HepG2 (cell line): ENCODE data around the gene TSPAN5. TPM values are rescaled to one million over a fixed set of nuclear protein-coding genes. Genes with fewer than 3 reads are reported as not detected.

Source experiments
- ATAC-seq: fragments of 200-7000 bp; cut with Tn5 transposase; 3 replicates; pipeline ENCODE4 v1.9.1; 2020; ENCODE audit warnings: mild to moderate bottlenecking, moderate library complexity
- BruUV-seq: library from RNA; stranded (reverse); fragments of 400-500 nt; replicated peaks from 2 replicates; lab custom pipeline; 2021; lab: Mats Ljungman, UMichigan
- CTCF ChIA-PET: fragments of 300-600 bp; formaldehyde crosslinking; extraction: SDS; loops from one replicate; lab custom pipeline; 2021; ENCODE audit warnings: low total read pairs, inconsistent platforms, low intra/inter-chr PET ratio; lab: Yijun Ruan, JAX
- POLR2A ChIA-PET: fragments of 350-600 bp; sonication (Branson Sonifier 250); formaldehyde crosslinking; loops from one replicate; lab custom pipeline; 2020; ENCODE audit warnings: antibody characterized with exemption, inconsistent platforms; lab: Yijun Ruan, JAX
- DNase-seq: peaks from one replicate; pipeline ENCODE4 v3.0.0-alpha.2; 2015; ENCODE audit warnings: low spot score
- FAIRE-seq: peaks from 3 replicates; lab custom pipeline; 2011; peaks lifted over from hg19 to GRCh38; lab: Jason Lieb, UNC
- H2AFZ ChIP-seq: one replicate; pipeline ENCODE4 v1.6.1; 2011; ENCODE audit warnings: low read length, inconsistent platforms
- H3K27ac ChIP-seq: fragments of 300-600 bp; 3 replicates; pipeline ENCODE4 v1.8.0; 2011; ENCODE audit warnings: mixed run types, mild to moderate bottlenecking, mixed read lengths, low read length, inconsistent platforms; ENCODE audit not compliant: insufficient read depth; ENCODE audit errors: extremely low read length
- H3K27me3 ChIP-seq, 2 experiments: fragments of 200-600 bp in 1 of 2; 2 replicates in 1 of 2; 3 replicates in 1 of 2; pipeline versions ENCODE4 v1.6.0 to v1.8.0; 2011; ENCODE audit warnings: low read length in 2 of 2, mild to moderate bottlenecking in 2 of 2, moderate library complexity in 2 of 2, inconsistent platforms in 1 of 2; ENCODE audit not compliant: insufficient read depth in 2 of 2, control insufficient read depth in 1 of 2
- H3K36me3 ChIP-seq, 2 experiments: fragments of 200-600 bp in 1 of 2; replicated peaks in 1 of 2; 2 replicates in 1 of 2; 3 replicates in 1 of 2; pipeline versions ENCODE4 v1.5.1 to v1.8.0; 2011; ENCODE audit warnings: low read length in 2 of 2, inconsistent platforms in 1 of 2; ENCODE audit not compliant: insufficient read depth in 2 of 2, control insufficient read depth in 1 of 2
- H3K4me1 ChIP-seq: 2 replicates; pipeline ENCODE4 v1.5.1; 2012; ENCODE audit warnings: low read length, inconsistent platforms; ENCODE audit not compliant: insufficient read depth
- H3K4me2 ChIP-seq: 2 replicates; pipeline ENCODE4 v1.6.0; 2011; ENCODE audit warnings: low read depth, low read length, inconsistent platforms
- H3K4me3 ChIP-seq, 3 experiments: fragments of 200-600 bp in 1 of 3; sonication (generic), shearing (Covaris generic) in 1 of 3; replicated peaks in 1 of 3; 2 replicates each; pipeline ENCODE4 v1.5.1; 2011 to 2016; ENCODE audit warnings: low read length in 3 of 3, inconsistent platforms in 2 of 3, low read depth in 2 of 3, mild to moderate bottlenecking in 2 of 3, control low read depth in 1 of 3, mixed read lengths in 1 of 3; ENCODE audit not compliant: insufficient read depth in 1 of 3
- H3K79me2 ChIP-seq: one replicate; pipeline ENCODE4 v1.6.1; 2011; ENCODE audit warnings: low read length, inconsistent platforms; ENCODE audit not compliant: insufficient read depth
- H3K9ac ChIP-seq: 2 replicates; pipeline ENCODE4 v1.6.0; 2011; ENCODE audit warnings: mild to moderate bottlenecking, low read depth, low read length, inconsistent platforms; ENCODE audit not compliant: insufficient read depth
- H3K9me3 ChIP-seq: 2 replicates; pipeline ENCODE4 v1.5.1; 2012; ENCODE audit warnings: mild to moderate bottlenecking, low read length
- H4K20me1 ChIP-seq: 2 replicates; pipeline ENCODE4 v1.6.0; 2011; ENCODE audit warnings: inconsistent platforms, mild to moderate bottlenecking, low read length, moderate library complexity; ENCODE audit not compliant: insufficient read depth
- JUN ChIP-seq: sonication (generic); formaldehyde crosslinking; IDR thresholded peaks from 2 replicates; pipeline ENCODE4 v1.4.0; 2020; ENCODE audit warnings: mild to moderate bottlenecking, missing genetic modification reagents
- LCORL ChIP-seq, 2 experiments: fragments of 450-650 bp in 1 of 2; sonication (generic) in 1 of 2; formaldehyde crosslinking in 1 of 2; IDR thresholded peaks; 2 replicates each; pipeline versions ENCODE4 v1.5.0 to v1.6.1; 2017 to 2020; ENCODE audit warnings: antibody characterized with exemption in 1 of 2, missing genetic modification reagents in 1 of 2
- THYN1 ChIP-seq: sonication (generic); formaldehyde crosslinking; IDR thresholded peaks from 2 replicates; pipeline ENCODE4 v1.8.1; 2023; ENCODE audit warnings: low read depth, mild to moderate bottlenecking, moderate library complexity, missing genetic modification reagents, borderline replicate concordance
- ZKSCAN1 ChIP-seq: fragments of 150-350 bp; IDR thresholded peaks from 2 replicates; pipeline ENCODE4 v1.6.1; 2014; ENCODE audit warnings: low read length
- ZNF17 ChIP-seq: sonication (generic); formaldehyde crosslinking; IDR thresholded peaks from 2 replicates; pipeline ENCODE4 v1.5.0; 2020; ENCODE audit warnings: mild to moderate bottlenecking, missing genetic modification reagents
- WGBS: methylation state at CpG from one replicate; pipeline ENCODE4 v1.1.6; 2017; ENCODE audit warnings: low lambda C conversion rate; 5-methylcytosine and 5-hydroxymethylcytosine counted together
- in situ Hi-C: cut with HindIII; loops from 2 replicates; pipeline ENCODE4 v1.10.0; 2017; ENCODE audit warnings: low pct_unique_long_range_greater_than_20kb; ENCODE audit not compliant: extremely low pct_ligation_motif_present
- intact Hi-C: fragments of 100-400 bp; cut with micrococcal nuclease; formaldehyde crosslinking; loops from one replicate; pipeline ENCODE4 v1.10.0; 2022; ENCODE audit not compliant: unreplicated experiment
- polyA plus RNA-seq, 8 experiments: library from polyadenylated mRNA; depleted of rRNA in 3 of 8; stranded (reverse) in 7 of 8; unstranded in 1 of 8; fragments of >200 nt; fragmentation: Illumina TruSeq in 4 of 8; extraction: Trizol in 4 of 8; gene quantifications; 2 replicates each; pipeline versions ENCODE4 v1.2.1 to v1.2.3, GENCODE V29; 2011 to 2016; ENCODE audit warnings: low read depth in 4 of 8, missing spikeins in 1 of 8, mixed read lengths in 1 of 8; ENCODE audit not compliant: insufficient read depth in 1 of 8
- total RNA-seq, 5 experiments: library from RNA; depleted of rRNA; stranded (reverse); fragments of >200 nt; fragmentation: Illumina TruSeq; extraction: Trizol; gene quantifications; 2 replicates each; pipeline ENCODE4 v1.2.3, GENCODE V29; 2016; ENCODE audit warnings: low read depth in 1 of 5
- TF ChIP-seq, protein P1 (sequence below): sonication (generic); formaldehyde crosslinking; IDR thresholded peaks from 2 replicates; pipeline ENCODE4 v1.5.1; 2020; ENCODE audit warnings: mild to moderate bottlenecking, missing genetic modification reagents, borderline replicate concordance
- TF ChIP-seq, protein P2 (sequence below): sonication (generic); formaldehyde crosslinking; IDR thresholded peaks from 2 replicates; pipeline ENCODE4 v1.4.0; 2020; ENCODE audit warnings: missing genetic modification reagents

The TSPAN5 gene
- total and polyA plus RNA-seq, 2 of the 13 experiments (the other 11 are each of a cell fraction or from before 2014, with no cell fraction given) = 0.20 to 0.53 TPM

DNA sequence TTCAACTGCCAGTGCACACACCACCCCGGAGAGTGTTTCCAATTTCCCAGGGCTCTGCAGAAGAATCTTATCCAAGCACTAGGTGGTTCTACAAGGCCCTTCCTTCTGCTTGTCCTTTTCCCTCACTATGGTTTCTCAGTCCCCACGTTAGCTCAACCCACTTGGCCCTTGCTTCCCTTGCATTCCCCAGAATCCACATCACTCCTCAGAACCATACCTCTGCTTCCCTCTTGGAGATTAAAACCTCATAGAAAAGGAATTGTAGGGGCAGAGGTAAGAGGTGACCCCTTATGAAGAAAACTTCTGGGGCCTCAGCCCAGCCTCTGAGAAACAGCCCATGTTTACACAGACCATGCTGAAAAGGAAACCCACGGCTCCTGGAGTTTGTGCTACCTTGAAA, 42.4 kb downstream of the TSPAN5 start (continued):
- TF ChIP-seq ZKSCAN1 = no peak
- TF ChIP-seq, protein P1, sequence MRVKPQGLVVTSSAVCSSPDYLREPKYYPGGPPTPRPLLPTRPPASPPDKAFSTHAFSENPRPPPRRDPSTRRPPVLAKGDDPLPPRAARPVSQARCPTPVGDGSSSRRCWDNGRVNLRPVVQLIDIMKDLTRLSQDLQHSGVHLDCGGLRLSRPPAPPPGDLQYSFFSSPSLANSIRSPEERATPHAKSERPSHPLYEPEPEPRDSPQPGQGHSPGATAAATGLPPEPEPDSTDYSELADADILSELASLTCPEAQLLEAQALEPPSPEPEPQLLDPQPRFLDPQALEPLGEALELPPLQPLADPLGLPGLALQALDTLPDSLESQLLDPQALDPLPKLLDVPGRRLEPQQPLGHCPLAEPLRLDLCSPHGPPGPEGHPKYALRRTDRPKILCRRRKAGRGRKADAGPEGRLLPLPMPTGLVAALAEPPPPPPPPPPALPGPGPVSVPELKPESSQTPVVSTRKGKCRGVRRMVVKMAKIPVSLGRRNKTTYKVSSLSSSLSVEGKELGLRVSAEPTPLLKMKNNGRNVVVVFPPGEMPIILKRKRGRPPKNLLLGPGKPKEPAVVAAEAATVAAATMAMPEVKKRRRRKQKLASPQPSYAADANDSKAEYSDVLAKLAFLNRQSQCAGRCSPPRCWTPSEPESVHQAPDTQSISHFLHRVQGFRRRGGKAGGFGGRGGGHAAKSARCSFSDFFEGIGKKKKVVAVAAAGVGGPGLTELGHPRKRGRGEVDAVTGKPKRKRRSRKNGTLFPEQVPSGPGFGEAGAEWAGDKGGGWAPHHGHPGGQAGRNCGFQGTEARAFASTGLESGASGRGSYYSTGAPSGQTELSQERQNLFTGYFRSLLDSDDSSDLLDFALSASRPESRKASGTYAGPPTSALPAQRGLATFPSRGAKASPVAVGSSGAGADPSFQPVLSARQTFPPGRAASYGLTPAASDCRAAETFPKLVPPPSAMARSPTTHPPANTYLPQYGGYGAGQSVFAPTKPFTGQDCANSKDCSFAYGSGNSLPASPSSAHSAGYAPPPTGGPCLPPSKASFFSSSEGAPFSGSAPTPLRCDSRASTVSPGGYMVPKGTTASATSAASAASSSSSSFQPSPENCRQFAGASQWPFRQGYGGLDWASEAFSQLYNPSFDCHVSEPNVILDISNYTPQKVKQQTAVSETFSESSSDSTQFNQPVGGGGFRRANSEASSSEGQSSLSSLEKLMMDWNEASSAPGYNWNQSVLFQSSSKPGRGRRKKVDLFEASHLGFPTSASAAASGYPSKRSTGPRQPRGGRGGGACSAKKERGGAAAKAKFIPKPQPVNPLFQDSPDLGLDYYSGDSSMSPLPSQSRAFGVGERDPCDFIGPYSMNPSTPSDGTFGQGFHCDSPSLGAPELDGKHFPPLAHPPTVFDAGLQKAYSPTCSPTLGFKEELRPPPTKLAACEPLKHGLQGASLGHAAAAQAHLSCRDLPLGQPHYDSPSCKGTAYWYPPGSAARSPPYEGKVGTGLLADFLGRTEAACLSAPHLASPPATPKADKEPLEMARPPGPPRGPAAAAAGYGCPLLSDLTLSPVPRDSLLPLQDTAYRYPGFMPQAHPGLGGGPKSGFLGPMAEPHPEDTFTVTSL = no peak
- TF ChIP-seq JUN (CRISPR knock-in tag) = no peak
- TF ChIP-seq LCORL (IDR thresholded peaks at IDR 0.05) = no peak
- TF ChIP-seq LCORL (CRISPR knock-in tag; IDR thresholded peaks at IDR 0.05) = no peak
- TF ChIP-seq, protein P2, sequence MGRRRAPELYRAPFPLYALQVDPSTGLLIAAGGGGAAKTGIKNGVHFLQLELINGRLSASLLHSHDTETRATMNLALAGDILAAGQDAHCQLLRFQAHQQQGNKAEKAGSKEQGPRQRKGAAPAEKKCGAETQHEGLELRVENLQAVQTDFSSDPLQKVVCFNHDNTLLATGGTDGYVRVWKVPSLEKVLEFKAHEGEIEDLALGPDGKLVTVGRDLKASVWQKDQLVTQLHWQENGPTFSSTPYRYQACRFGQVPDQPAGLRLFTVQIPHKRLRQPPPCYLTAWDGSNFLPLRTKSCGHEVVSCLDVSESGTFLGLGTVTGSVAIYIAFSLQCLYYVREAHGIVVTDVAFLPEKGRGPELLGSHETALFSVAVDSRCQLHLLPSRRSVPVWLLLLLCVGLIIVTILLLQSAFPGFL (CRISPR knock-in tag) = no peak
- TF ChIP-seq ZNF17 (CRISPR knock-in tag) = no peak

DNA sequence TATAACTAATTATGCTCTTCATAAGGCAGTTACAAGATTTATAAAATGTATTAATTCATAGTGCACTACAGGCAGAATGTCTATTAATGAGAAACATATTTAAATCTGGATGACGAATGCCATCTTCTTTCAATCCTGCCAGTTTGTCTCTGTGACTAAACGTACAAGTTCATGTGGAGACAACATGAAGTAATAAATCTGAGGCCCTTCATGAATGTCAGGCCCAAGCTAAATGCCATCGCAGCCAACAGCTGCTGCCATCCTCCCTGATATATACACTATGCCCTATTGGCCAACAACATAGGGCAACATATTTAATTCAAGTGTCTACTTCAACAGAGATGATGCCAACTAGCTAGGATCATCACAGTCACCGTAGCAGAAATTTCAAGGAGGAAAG, 43.7 kb downstream of the TSPAN5 start:
- no peak for TF ChIP-seq THYN1 (CRISPR knock-in tag)
- DNase-seq = no peak
- CTCF ChIA-PET = no interaction called here
- Histone ChIP-seq H3K9ac (no peak overlapping the region), H2AFZ (no peak overlapping the region), H3K4me2 (no peak overlapping the region), H3K27me3 (peaks cover 0 to 6% of the 10 kb centered on the region in 2 experiments; a peak in 2 of 5 replicates), H3K9me3 (no peaks in the 10 kb centered on the region), H3K79me2 (no peaks in the 10 kb centered on the region), H3K4me1 (no peaks in the 10 kb centered on the region), H3K4me3 (no peak overlapping the region), H3K36me3 (no peaks in the 10 kb centered on the region), H3K27ac (no peak overlapping the region), H4K20me1 (no peaks in the 10 kb centered on the region)
- no TSS peak for BruUV-seq
- 38% methylated on average over 3 of the region's 4 CpGs for WGBS
- POLR2A ChIA-PET = no interaction called here
- intact Hi-C loops (no loop called here), in situ Hi-C loops (no loop called here)
- ATAC-seq = no peak
- no peak for FAIRE-seq
